MV-4-11 (cell line): ENCODE measurements around the gene CNN2.

Experiments
- DNase-seq: peaks from one replicate; lab custom pipeline; 2025; lab: John Stamatoyannopoulos, UW

The CNN2 gene

DNA sequence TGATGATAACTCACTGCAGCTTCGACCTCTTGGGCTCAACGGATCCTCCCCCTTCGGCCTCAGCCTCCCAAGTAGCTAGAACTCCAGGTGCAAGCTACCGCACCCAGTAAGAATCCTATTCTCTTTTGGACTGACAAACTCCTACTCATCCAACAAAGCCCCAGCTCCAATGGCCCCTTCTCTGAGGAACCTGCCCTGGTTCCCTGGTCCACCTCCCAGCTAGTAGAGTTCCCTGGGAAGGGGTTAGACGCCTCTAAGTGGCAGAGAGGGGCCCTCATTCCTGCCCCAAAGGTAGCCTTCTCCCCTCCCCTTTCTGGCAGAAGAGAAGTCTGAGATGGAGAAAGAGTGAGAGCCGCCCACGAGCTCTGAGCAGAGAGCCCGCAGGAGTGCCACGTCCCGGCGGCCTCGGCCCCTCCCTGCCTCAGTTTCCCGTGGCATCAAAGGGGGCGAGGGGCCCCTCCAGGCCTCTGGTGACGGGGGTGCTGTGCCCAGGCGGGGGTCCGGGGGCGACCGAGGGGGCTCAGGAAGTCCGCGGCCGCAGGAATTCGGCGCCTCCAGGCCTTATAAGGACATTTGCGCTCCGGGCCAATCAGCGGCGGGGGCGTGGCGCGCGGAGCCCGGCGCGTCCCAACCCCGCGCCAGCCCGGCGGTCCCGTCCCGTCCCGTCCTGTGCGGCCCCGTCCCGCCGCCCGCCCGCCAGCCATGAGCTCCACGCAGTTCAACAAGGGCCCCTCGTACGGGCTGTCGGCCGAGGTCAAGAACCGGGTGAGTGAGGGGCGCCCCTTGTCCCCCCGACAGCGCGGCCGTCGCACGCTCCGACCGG is at the start of gene CNN2:
TSS of gene CNN2 (plus strand) at position 649 of the 823 bp plus-strand sequence. CDS start at position 703, 54 bp downstream.
- peak; percentile 69 for DNase-seq

DNA sequence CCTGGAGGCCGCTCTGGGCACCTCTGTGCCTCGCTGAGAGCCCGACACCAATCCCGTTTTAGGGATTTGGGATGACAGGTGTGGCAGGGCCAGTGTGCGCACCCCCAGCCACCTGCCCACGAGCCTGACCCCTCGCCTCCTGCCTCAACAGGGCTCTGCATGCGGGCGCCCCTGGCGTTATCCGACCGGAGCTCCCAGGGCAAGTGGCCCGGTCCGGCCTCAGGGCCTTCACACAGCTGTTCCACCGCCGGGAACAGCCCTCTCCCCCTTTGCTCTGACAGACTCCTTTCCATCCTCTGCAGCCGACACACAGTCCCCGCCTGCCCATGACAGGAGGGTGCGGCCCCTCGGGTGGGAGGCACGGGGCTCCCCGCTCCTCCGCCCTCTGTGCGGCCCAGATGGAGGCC is 49.3 kb upstream of the CNN2 start:
- no peak for DNase-seq

DNA sequence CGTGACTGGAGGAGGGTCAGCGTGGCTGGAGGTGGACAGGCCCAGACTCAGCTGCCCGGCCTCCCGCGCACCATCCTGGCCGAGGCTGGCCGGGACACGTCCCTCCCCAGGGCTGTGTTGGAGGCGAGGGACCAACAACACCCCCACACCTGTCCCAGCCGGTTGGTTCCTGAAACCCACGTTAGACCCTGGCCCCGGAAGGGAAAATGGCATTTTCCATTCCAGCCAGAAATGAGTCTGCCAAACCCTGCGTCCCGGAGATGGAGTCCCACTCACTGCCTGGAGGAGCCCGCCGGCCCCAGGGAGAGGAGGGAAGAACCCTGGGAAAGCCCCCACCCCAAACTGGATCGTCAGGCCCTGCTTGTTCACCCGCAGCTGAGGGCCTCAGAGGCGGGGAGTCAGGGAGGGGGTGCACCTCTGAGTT is 47.1 kb upstream of the CNN2 start:
- no peak for DNase-seq

DNA sequence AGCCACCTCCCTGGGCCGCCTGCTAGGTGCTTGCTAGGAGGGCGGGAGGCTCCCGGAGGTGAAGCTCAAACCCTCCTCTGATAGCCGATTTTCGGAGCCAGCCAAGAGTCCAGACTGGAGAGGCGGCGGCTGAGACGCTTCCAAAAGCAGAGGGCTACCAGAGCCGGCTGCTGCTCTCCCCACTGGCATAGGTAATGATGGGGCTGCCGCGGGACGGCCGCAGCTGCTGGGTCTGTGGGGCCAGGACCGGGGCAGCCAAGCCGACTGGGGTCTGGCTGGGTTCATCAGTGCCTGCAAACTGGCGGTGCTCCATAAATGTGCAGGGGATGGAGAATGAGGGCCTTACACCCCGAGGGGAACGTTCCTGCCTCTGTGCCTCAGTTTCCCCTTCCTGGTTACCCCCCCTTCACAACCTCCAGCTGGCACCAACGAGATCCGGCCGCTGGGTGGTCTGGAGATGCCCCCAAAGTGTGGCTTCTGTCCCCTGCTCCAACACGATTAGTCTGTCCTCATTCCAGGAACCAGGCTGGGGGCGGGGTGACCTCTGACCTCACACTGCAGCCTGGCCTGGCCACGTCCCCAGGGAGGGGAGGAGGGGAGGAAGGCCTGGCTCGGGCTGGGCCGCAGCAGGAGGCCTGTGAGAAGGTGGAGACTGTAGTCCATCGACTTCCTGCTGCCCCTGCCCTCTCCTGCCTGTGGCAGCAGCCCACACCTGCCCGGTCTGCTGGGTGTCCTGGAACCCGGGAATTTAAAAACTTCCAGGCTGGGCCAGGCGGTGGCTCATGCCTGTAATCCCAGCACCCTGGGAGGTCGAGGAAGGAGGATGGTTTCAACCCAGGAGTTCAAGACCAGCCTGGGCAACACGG is 46.0 kb upstream of the CNN2 start:
- peak; percentile 31 for DNase-seq

DNA sequence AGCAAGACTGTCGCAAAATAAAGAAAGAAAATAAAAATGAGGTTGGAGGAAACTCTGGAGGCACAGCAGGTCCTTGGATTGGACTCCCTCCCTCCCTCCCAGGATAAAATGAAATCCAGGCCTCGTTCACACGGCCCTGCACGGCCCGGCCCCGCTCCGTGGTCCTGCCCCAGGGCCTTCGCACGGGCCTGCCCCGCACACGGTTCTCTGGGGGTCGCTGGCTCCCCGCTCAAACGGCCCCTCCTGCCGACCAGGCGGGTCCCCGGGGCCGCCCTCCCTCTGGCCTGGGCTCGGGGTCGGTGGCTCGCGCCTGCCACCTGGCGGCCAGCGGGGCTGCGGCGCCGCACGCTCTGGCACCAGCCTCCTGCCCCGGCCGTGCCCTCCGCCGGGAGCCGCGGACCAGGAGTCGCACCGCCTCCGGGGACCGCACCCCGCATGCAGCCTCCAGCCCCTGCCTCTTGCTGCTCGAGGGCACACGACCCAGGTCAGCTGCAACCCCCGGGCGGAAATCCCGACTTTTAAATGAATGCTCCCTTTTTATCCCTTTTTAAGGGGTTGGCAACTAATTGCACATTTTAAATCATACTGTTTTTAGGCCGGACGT is 43.7 kb upstream of the CNN2 start:
- DNase-seq, result peak; percentile 59

DNA sequence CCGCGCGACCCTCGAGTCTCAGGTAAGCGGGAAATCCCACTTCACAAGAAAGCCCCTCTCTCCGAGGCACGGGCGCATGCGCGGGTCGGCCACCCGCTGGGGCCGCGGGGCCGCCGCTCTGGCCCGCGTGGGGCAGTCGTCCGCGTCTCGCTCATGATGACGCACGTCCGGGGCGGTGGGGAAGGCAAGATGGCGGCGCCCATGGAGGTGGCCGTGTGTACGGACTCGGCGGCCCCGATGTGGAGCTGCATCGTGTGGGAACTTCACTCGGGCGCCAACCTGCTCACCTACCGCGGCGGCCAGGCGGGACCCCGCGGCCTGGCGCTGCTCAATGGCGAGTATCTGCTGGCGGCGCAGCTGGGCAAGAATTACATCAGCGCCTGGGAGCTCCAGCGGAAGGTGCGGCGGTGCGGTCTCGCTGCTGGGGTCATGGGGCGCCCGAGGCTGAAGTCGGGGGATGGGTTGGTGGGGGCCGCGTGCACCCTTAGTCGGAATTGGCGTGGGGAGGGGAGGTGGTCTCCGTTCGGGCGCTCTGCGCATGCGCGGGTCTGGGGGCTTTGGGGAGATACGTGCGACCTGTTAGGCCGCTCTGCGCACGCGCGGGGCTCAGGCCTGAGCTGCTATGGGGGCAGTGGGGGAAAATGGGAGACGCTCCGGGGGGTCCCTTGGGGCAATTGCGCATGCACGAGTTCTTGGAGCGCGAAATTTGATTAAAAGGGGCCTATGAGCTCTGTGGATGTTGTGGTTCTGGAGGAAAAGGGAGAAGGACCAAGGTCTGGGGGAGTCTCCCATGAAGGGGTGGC is 42.0 kb upstream of the CNN2 start, which contains the start of gene WDR18:
TSS of gene WDR18 (plus strand) at position 181 of the 803 bp plus-strand sequence. CDS start at position 190, 9 bp downstream.
- peak; percentile 88 for DNase-seq

DNA sequence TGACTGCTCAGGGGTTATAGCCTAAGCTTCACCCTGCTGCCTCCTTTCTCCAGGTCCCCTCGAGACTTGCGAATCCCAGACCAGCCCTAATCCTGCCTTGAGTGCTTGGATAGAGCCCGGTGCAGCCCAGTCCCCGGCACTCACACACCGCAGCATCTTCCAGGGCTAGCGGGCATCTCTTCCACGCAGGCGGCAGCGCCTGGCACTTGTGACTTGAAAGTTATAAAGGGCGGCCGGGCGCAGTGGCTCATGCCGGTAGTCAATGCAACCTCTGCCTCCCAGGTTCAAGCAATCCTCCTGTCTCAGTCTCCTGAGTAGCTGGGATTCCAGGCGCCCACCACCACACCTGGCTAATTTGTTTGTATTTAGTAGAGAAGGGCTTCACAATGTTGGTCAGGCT is 40.3 kb upstream of the CNN2 start:
- DNase-seq, result no peak

DNA sequence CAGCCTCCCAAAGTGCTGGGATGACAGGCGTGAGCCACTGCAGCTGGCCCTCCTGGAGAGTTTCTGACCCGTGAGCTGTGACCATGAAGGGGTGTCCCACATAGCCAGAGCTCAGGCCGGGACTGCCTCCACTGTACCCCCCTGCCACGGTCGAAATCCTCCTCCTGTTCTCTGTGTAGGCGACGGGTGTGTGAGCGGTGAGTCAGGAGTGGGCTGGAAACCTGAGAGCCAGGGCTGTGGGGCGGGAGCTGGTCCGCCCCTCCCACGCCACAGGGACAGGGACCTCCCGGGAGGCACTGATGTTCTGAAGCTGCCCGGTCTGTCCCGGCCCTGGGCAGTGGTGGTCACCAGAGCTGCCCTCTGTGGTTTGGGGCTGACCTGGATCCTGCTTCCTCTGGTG is 38.3 kb upstream of the CNN2 start:
- DNase-seq, result no peak

DNA sequence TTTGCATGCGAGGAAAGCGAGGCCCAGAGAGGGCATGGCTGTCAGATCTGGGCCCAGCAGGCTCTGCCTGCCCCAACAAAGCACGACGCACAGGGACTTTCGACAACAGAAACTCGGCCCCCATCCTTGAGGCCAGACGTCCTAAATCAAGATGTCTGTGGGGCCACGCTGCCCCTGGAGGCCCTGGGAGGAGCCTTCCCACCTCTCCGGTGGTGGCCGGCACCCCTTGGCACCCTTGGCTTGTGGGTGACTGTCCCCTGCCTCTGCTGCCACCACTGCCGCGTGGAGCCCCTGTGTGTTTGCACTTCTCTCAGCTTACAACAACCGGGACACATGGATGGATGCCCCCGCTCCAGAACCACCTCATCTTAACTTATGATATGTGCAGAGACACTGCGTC is 37.9 kb upstream of the CNN2 start:
- DNase-seq, result no peak

DNA sequence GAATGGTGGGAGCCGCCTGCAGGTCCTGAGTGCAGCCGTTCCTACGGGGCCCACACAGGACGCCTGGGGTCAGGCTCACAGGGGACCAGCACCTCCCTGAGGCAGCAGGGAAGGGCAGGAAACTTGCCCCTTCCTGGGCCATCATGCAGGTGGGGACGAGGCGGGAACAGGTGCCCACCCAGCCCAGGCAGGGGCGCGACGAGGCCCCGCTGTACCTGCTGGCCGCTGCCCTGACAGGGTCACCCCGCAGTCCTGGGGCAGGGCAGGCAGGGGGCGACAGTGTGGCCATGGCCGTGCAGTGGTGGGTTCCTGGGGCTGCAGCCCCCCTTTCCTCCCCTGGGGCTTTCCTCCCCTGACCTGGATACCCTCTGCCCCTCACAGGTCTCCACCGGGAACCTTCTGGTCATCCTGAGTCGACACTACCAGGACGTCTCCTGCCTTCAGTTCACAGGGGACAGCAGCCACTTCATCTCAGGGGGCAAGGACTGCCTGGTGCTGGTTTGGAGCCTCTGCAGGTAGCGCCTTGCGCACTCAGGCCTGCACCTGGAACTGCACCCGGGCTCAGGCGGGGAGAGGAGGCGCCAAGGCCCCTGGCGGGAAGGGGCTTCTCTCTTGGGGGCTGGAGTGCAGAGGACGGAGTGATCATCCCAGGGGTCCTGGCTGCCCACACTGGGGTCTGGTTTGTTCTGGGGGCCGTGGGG is 36.9 kb upstream of the CNN2 start:
- DNase-seq, result no peak

DNA sequence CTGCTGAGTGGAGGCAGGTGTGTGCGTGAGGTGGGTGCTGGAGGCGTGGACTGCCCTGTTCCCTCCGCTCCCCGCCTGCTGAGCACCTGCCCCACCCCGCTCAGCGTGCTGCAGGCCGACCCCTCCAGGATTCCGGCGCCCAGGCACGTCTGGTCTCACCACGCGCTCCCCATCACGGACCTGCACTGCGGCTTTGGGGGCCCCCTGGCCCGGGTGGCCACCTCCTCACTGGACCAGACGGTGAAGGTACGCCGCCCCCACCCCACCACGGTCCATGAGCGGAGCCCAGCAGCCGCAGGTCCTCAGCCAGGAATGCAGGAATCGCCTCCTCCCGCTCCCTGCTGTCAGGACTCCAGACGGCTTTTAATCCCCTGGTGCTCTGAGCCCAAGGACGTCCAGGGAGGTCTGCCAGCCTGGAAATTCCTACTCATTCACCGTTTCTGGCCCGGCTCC is 36.3 kb upstream of the CNN2 start:
- no peak for DNase-seq

DNA sequence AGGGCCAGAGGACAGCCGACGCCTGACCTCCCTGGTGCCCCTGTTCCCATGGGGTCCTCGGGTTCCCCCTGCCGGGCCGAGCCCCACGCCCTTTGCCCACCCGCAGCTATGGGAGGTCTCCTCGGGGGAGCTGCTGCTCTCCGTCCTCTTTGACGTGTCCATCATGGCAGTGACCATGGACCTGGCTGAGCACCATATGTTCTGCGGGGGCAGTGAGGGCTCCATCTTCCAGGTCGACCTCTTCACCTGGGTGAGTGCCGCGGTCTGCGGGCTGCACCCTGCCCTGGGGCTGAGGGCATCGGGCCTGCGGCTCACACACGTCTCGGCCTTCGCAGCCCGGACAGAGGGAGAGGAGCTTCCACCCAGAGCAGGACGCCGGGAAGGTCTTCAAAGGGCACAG is 35.7 kb upstream of the CNN2 start:
- DNase-seq, result no peak

DNA sequence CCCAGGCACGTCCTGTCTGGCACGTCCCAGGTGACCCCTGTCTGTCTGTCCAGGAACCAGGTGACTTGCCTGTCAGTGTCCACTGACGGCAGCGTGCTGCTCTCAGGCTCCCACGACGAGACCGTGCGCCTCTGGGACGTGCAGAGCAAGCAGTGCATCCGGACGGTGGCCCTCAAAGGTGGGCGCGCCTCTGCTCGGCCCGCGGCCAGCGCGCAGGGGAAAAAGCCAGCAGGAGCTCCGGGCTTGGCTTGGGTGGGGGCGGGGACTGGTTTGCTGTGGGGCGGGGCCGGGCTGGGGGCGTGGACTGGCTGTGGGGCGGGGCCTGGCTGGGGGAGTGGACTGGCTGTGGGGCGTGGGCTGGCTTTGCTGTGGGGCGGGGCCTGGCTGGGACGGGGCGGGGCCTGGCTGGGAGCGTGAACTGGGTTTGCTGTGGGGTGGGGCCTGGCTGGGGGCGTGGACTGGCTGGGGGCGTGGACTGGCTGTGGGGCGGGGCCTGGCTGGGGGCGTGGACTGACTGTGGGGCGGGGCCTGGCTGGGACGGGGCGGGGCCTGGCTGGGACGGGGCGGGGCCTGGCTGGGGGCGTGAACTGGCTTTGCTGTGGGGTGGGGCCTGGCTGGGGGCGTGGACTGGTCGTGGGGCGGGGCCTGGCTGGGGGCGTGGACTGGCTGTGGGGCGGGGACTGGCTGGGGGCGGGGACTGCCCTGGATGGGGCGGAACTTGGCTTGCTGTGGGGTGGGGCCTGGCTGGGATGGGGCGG is 35.1 kb upstream of the CNN2 start:
- DNase-seq, result no peak

DNA sequence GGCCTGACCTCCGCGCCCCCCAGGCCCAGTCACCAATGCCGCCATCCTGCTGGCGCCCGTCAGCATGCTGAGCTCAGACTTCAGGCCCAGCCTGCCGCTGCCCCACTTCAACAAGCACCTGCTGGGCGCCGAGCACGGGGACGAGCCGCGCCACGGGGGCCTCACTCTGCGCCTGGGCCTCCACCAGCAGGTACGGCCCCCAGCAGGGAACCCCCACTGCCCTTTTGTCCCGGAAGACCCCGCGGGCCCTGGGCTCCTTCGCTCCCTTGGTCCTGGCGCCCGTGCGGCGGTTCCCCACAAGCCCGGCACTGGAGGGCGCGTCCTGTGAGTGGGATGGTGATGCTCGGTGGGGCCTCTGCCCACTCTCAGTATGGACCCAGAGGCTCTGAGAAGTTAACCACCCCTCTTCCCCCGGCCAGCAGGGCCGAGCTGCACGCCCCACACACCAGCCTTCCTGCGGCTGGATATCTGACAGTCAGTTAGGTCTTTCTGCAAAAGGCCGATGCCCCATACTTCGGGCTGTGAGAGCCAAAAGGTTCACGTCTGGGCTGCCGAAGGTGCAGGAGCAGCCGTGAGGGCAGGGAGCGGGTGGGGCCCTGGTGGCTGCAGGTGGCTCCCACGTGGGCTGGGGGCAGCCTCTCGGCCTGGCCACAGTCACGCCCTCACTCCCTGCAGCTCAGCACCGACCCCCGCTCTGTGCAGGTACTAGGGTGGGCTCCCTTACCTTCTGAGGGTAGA is 34.3 kb upstream of the CNN2 start:
- DNase-seq, result no peak

DNA sequence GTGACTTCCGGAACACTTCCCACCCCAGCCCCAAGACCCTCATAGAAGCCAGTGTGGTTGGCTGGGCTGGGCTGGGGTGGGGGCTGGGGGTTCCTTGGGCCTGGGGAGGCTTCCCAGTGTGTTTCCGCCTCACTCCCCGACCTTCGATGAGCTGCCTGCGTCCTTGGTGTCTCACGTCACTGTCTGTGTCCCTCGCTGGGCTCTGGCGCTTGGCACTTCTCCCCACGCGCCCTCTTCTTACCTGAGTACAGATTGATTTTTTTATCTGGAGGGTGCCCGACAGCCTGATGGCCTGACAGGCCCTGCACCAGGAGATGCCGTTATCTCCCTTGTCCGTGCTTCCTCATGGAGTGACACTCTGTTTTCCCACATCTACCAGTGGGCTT is 33.7 kb upstream of the CNN2 start:
- no peak for DNase-seq

DNA sequence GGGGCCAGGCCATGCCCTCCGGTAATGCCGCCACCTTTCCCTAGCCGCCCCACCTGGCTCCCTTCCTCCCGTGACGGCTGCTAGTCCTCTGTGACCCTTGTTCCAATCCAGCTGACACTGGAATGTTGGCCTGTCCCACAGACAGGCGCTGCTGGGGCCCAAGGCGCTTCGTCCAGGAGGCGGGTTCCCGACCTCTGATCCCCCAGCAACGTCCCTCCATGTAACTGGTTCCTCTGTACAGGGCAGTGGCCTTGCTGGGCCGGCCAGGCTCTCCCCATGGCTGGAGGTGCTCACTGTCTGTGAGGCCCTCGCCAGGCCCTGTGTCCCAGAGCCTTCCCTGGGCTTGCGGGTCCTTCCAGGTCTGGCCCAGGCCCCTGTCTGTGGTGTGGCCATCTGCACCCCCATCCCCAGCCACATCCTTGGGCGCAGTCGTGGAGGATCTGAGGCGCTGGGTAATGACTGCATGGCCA is 33.0 kb upstream of the CNN2 start:
- no peak for DNase-seq

DNA sequence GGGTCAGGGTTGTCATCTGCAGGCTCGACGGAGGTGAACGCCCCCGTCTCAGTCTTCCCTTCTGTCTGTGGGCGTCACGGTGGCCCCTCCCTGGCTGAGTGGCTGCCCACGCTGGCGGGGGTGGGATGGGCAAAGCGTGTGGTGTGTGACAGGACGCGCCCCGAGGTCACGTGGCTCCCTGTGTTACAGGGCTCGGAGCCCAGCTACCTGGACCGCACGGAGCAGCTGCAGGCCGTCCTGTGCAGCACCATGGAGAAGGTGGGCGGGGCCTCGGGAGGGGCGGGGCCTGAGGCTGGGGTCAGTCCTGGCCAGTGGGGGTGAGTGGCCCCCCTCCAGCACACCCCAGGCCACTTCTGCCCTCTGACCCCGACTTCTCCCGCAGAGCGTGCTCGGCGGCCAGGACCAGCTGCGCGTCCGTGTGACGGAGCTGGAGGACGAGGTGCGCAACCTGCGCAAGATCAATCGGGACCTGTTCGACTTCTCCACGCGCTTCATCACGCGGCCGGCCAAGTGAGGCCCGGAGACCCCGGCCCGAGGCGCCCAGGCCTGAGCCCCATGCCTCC is 32.5 kb upstream of the CNN2 start:
- no peak for DNase-seq

DNA sequence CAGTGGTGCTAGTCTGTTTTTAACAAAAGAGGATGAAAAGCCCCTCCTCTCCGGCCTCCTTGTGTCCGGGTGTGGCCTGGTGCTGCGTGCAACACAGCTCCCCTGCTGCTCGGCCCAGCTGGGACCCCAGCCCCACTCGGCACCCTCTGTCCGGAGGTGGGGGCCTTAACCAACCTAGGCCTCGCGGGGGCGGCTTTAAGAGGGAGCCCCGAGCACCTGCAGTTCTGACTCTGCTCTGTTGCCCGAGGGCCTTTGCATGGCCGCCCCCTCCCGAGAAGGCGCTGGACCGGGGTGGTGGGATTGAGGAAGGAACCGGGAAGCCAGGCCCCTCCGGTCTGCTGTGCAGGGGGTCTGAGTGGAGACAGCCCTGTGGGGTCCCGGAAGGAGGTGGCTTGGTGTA is 31.9 kb upstream of the CNN2 start:
- no peak for DNase-seq
